ENCODE data around the gene SEZ6L.

- no peak for TF ChIP-seq CTCF (IDR thresholded peaks at IDR 0.05 in 2 of 3, conservative IDR thresholded peaks at IDR 0.05 in 1 of 3; ENCODE audit: control insufficient read depth in 2 of 3, extremely low read depth in 1 of 3, insufficient read depth in 1 of 3, low read depth in 3 of 3, low read length in 3 of 3)
- TF ChIP-seq RAD21 (IDR thresholded peaks at IDR 0.05; ENCODE audit: insufficient read depth, low read depth, low read length), result no peak
- TF ChIP-seq, protein P1, sequence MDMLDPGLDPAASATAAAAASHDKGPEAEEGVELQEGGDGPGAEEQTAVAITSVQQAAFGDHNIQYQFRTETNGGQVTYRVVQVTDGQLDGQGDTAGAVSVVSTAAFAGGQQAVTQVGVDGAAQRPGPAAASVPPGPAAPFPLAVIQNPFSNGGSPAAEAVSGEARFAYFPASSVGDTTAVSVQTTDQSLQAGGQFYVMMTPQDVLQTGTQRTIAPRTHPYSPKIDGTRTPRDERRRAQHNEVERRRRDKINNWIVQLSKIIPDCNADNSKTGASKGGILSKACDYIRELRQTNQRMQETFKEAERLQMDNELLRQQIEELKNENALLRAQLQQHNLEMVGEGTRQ (IDR thresholded peaks at IDR 0.05; ENCODE audit: borderline replicate concordance, low read depth, low read length), result no peak
- TF ChIP-seq ESRRA (IDR thresholded peaks at IDR 0.05; ENCODE audit: low read length), result no peak
- no peak for TF ChIP-seq SMAD1 (IDR thresholded peaks at IDR 0.05; ENCODE audit: low read depth, partially characterized antibody)
- no peak for TF ChIP-seq SMC3 (IDR thresholded peaks at IDR 0.05; ENCODE audit: borderline replicate concordance, low read length)
- no peak for TF ChIP-seq MXI1 (IDR thresholded peaks at IDR 0.05; ENCODE audit: low read depth, low read length)
- no peak for TF ChIP-seq CREM (IDR thresholded peaks at IDR 0.05; ENCODE audit: low read depth)
- no peak for TF ChIP-seq POLR2AphosphoS5 (IDR thresholded peaks at IDR 0.05; ENCODE audit: low read length)
Observed at GRCh38 chr22:26345496-26345895, 176.2 kb downstream of the SEZ6L start.
